Endothelial cell of umbilical vein (primary cell): ENCODE measurements around the gene VIPR1. TPM values are rescaled to one million over a fixed set of nuclear protein-coding genes. Genes with fewer than 3 reads are reported as not detected.

Experiments
- BruUV-seq: library from RNA; stranded (reverse); fragments of 400-500 nt; replicated peaks from 2 replicates; lab custom pipeline; 2021; lab: Mats Ljungman, UMichigan
- CTCF ChIA-PET: fragments of 300-600, 350-600 bp; sonication (Branson Sonifier 250); formaldehyde crosslinking; loops from one replicate; lab custom pipeline; 2021; ENCODE audit warnings: antibody characterized with exemption, inconsistent platforms; lab: Charles Lee
- POLR2A ChIA-PET: fragments of 300-600, 350-600 bp; sonication (Branson Sonifier 250); formaldehyde crosslinking; loops from one replicate; lab custom pipeline; 2021; ENCODE audit warnings: antibody characterized with exemption, inconsistent platforms; lab: Charles Lee
- DNase-seq: peaks from one replicate; pipeline ENCODE4 v3.0.0-alpha.2; 2011; ENCODE audit warnings: low read depth, low spot score
- FAIRE-seq: peaks from 2 replicates; lab custom pipeline; 2011; peaks lifted over from hg19 to GRCh38; lab: Jason Lieb, UNC
- H2AFZ ChIP-seq: 2 replicates; pipeline ENCODE4 v1.6.0; 2012; ENCODE audit warnings: low read depth, low read length, control low read depth, inconsistent platforms
- H3K27ac ChIP-seq: 2 replicates; pipeline ENCODE4 v1.5.1; 2011; ENCODE audit warnings: low read depth, mild to moderate bottlenecking, control low read depth, low read length, moderate library complexity; ENCODE audit not compliant: insufficient read depth
- H3K27me3 ChIP-seq, 2 experiments: 2 replicates each; pipeline versions ENCODE4 v1.6.0 to v1.6.1; 2011; ENCODE audit warnings: low read length in 2 of 2, mixed read lengths in 1 of 2; ENCODE audit not compliant: control insufficient read depth in 2 of 2, insufficient read depth in 2 of 2
- H3K36me3 ChIP-seq, 2 experiments: 2 replicates in 1 of 2; 3 replicates in 1 of 2; pipeline ENCODE4 v1.5.1; 2011; ENCODE audit warnings: low read length in 2 of 2, mild to moderate bottlenecking in 1 of 2, moderate library complexity in 1 of 2; ENCODE audit not compliant: control insufficient read depth in 2 of 2, insufficient read depth in 2 of 2; ENCODE audit errors: extremely low read depth in 1 of 2
- H3K4me1 ChIP-seq: 3 replicates; pipeline ENCODE4 v1.5.1; 2011; ENCODE audit warnings: mild to moderate bottlenecking, low read length; ENCODE audit not compliant: control insufficient read depth, insufficient read depth; ENCODE audit errors: extremely low read depth
- H3K4me2 ChIP-seq: 2 replicates; pipeline ENCODE4 v1.6.1; 2011; ENCODE audit warnings: low read length, control low read depth, mixed read lengths; ENCODE audit not compliant: insufficient read depth
- H3K4me3 ChIP-seq, 3 experiments: fragments of 200-600 bp in 1 of 3; sonication (generic), shearing (Covaris generic) in 1 of 3; replicated peaks in 1 of 3; 2 replicates each; pipeline ENCODE4 v1.5.1; 2011 to 2016; ENCODE audit warnings: control low read depth in 3 of 3, low read length in 3 of 3, mild to moderate bottlenecking in 2 of 3, inconsistent platforms in 1 of 3, low read depth in 1 of 3, moderate library complexity in 1 of 3; ENCODE audit not compliant: insufficient read depth in 1 of 3
- H3K79me2 ChIP-seq: 2 replicates; pipeline ENCODE4 v1.6.0; 2012; ENCODE audit warnings: low read length, inconsistent platforms; ENCODE audit not compliant: control insufficient read depth, insufficient read depth
- H3K9ac ChIP-seq: replicated peaks from 2 replicates; pipeline ENCODE3; 2011; ENCODE audit warnings: low read length, control low read depth; ENCODE audit not compliant: insufficient read depth; ENCODE audit errors: extremely low read depth
- H3K9me1 ChIP-seq: replicated peaks from 3 replicates; pipeline ENCODE4 v1.6.0; 2011; ENCODE audit warnings: mild to moderate bottlenecking, low read length; ENCODE audit not compliant: control insufficient read depth, insufficient read depth; ENCODE audit errors: extremely low read depth
- H3K9me3 ChIP-seq: replicated peaks from 2 replicates; pipeline ENCODE4 v1.5.1; 2012; ENCODE audit warnings: low read length, inconsistent platforms; ENCODE audit not compliant: control insufficient read depth, insufficient read depth
- H4K20me1 ChIP-seq: replicated peaks from 2 replicates; pipeline ENCODE3; 2011; ENCODE audit warnings: mild to moderate bottlenecking, low read length; ENCODE audit not compliant: control insufficient read depth, insufficient read depth; ENCODE audit errors: extremely low read depth
- EZH2 ChIP-seq: IDR thresholded peaks from 2 replicates; pipeline ENCODE4 v1.6.1; 2012; ENCODE audit warnings: borderline replicate concordance, low read depth, mild to moderate bottlenecking, moderate library complexity, low read length, inconsistent platforms; ENCODE audit not compliant: severe bottlenecking
- FOS ChIP-seq: IDR thresholded peaks from 2 replicates; pipeline ENCODE4 v1.6.1; 2011; ENCODE audit warnings: mild to moderate bottlenecking, low read length, moderate library complexity, borderline replicate concordance; ENCODE audit not compliant: insufficient read depth
- GATA2 ChIP-seq: IDR thresholded peaks from 2 replicates; pipeline ENCODE4 v1.7.0; 2011; ENCODE audit warnings: low read depth, mild to moderate bottlenecking, moderate library complexity, mixed read lengths, low read length; ENCODE audit not compliant: insufficient read length, insufficient read depth
- JUN ChIP-seq: IDR thresholded peaks from 2 replicates; pipeline ENCODE4 v1.6.1; 2011; ENCODE audit warnings: borderline replicate concordance, low read depth; ENCODE audit not compliant: insufficient read length, insufficient read depth
- MYC ChIP-seq: IDR thresholded peaks from one replicate; pipeline ENCODE4 v1.6.1; 2011; ENCODE audit warnings: mild to moderate bottlenecking, low read depth, low read length
- POLR2A ChIP-seq: IDR thresholded peaks from 2 replicates; pipeline ENCODE4 v1.6.1; 2012; ENCODE audit warnings: low read depth, mild to moderate bottlenecking, control low read depth, low read length
- POLR2AphosphoS5 ChIP-seq: IDR thresholded peaks from 2 replicates; pipeline ENCODE4 v1.6.1; 2012; ENCODE audit warnings: low read depth, mild to moderate bottlenecking, control low read depth, low read length, moderate library complexity; ENCODE audit not compliant: insufficient read depth
- dilution Hi-C: fragments of 300-500 bp; cut with MboI; formaldehyde crosslinking; loops from one replicate; pipeline ENCODE4 v1.15.0; 2019; ENCODE audit warnings: low sequenced_read_pairs; ENCODE audit not compliant: extremely low pct_ligation_motif_present
- intact Hi-C: fragments of 100-400 bp; cut with micrococcal nuclease; formaldehyde crosslinking; loops from one replicate; pipeline ENCODE4 v1.10.0; 2022
- polyA plus RNA-seq, 4 experiments: library from polyadenylated mRNA; depleted of rRNA in 3 of 4; stranded (reverse) in 3 of 4; unstranded in 1 of 4; fragments of >200 nt; gene quantifications; 2 replicates each; pipeline versions ENCODE4 v1.2.1 to v1.2.3, GENCODE V29; 2011 to 2012; ENCODE audit warnings: missing spikeins in 1 of 4
- total RNA-seq: library from RNA; stranded (reverse); gene quantifications from 2 replicates; pipeline ENCODE4 v1.2.3, GENCODE V29; 2021
- TF ChIP-seq, protein P1 (sequence below): IDR thresholded peaks from 2 replicates; pipeline ENCODE4 v1.6.1; 2011; ENCODE audit not compliant: insufficient read depth, insufficient read length
- TF ChIP-seq, protein P2 (sequence below), 2 donors: IDR thresholded peaks; 1 replicate in 1 of 2; 2 replicates in 1 of 2; pipeline ENCODE4 v1.5.1; 2011; ENCODE audit warnings: low read length in 2 of 2, mild to moderate bottlenecking in 2 of 2, moderate library complexity in 2 of 2, control low read depth in 1 of 2, inconsistent platforms in 1 of 2, low read depth in 1 of 2; ENCODE audit not compliant: insufficient read depth in 1 of 2; ENCODE audit errors: extremely low read depth in 1 of 2

Gene VIPR1
- total and polyA plus RNA-seq, 2 donors (not counting 3 experiments of a cell fraction or from before 2014, with no cell fraction given) = 3.8 to 4.7 TPM

DNA sequence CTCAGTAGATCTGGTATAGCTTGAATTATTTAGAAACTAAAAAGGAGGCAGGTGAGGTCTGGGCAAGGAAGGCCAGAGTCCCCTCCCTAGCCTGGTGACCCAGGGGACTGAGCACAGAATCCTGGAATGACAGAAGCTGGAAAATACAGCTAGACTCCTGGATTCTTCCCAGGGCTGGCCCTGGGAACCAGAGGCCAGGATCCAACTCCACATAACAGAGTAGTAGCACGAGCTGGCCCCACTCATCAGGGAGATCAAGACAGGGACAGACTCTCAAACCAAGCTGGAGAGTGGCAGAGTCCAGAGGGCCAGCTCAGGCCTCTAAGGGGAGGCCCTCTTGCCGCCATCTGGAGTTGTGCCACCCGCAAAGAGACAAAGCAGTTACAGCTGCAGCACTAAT is 10.7 kb downstream of the VIPR1 start:
- Histone ChIP-seq H3K9me3 (no peaks in the 10 kb centered on the region), H3K9ac (no peak overlapping the region), H3K79me2 (no peaks in the 10 kb centered on the region), H3K27ac (no peak overlapping the region), H3K27me3 (peaks cover 10 to 18% of the 10 kb centered on the region in 2 experiments), H2AFZ (no peak overlapping the region), H3K4me2 (no peak overlapping the region), H3K36me3 (no peaks in the 10 kb centered on the region), H3K9me1 (no peaks in the 10 kb centered on the region), H3K4me3 (no peak overlapping the region), H4K20me1 (no peaks in the 10 kb centered on the region), H3K4me1 (no peaks in the 10 kb centered on the region)
- dilution Hi-C loops = no loop called here
- TF ChIP-seq, protein P1, sequence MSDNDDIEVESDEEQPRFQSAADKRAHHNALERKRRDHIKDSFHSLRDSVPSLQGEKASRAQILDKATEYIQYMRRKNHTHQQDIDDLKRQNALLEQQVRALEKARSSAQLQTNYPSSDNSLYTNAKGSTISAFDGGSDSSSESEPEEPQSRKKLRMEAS = no peak
- TF ChIP-seq FOS (no peak), GATA2 (no peak), JUN (no peak), EZH2 (no peak), POLR2AphosphoS5 (no peak), MYC (no peak), POLR2A (no peak)
- TF ChIP-seq, protein P2, sequence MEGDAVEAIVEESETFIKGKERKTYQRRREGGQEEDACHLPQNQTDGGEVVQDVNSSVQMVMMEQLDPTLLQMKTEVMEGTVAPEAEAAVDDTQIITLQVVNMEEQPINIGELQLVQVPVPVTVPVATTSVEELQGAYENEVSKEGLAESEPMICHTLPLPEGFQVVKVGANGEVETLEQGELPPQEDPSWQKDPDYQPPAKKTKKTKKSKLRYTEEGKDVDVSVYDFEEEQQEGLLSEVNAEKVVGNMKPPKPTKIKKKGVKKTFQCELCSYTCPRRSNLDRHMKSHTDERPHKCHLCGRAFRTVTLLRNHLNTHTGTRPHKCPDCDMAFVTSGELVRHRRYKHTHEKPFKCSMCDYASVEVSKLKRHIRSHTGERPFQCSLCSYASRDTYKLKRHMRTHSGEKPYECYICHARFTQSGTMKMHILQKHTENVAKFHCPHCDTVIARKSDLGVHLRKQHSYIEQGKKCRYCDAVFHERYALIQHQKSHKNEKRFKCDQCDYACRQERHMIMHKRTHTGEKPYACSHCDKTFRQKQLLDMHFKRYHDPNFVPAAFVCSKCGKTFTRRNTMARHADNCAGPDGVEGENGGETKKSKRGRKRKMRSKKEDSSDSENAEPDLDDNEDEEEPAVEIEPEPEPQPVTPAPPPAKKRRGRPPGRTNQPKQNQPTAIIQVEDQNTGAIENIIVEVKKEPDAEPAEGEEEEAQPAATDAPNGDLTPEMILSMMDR (IDR thresholded peaks at IDR 0.05; ENCODE audit: extremely low read depth in 1 of 2, insufficient read depth in 1 of 2, low read depth in 1 of 2, low read length in 2 of 2) = no peak
- ChIA-PET CTCF (interaction anchor here (1.0 to 1.7 kb wide), 6 partner anchors 12 to 266 kb away, joined by 4 to 5 read pairs (median 4); no protein-coding TSS in a partner anchor), POLR2A (no interaction called here)
- DNase-seq (no peak), FAIRE-seq (no peak)
- no TSS peak for BruUV-seq
- intact Hi-C loops = no loop called here
